ENCODE data around the gene CEP72. TPM values are rescaled to one million over a fixed set of nuclear protein-coding genes. Genes with fewer than 3 reads are reported as not detected.

Gene CEP72
- total RNA-seq, 1 experiment from 2014 or later = 33.2 TPM

GRCh38 chr5:595285-595875 is 16.8 kb upstream of the CEP72 start:
- TF ChIP-seq CTCF (IDR thresholded peaks at IDR 0.05) (no peak), SIN3A (IDR thresholded peaks at IDR 0.05; ENCODE audit: borderline replicate concordance, insufficient read depth, low read depth, low read length) (no peak), POLR2AphosphoS5 (IDR thresholded peaks at IDR 0.05; ENCODE audit: low read depth, low read length) (no peak), REST (IDR thresholded peaks at IDR 0.05; ENCODE audit: insufficient read depth in 1 of 2, low read depth in 2 of 2, low read length in 1 of 2) (no peak), TCF7L2 (IDR thresholded peaks at IDR 0.05; ENCODE audit: low read depth, low read length) (no peak)
- H3K4me1 ChIP-seq (ENCODE audit: control insufficient read depth, insufficient read depth, low read length) = no peaks in the 10 kb centered on the region
- intact Hi-C loops (cut with micrococcal nuclease; ENCODE audit: unreplicated experiment) = no loop called here
- peaks cover 24% of the 10 kb centered on the region for H3K27me3 ChIP-seq (ENCODE audit: control insufficient read depth, insufficient read depth, low read length)
- no peaks in the 10 kb centered on the region for H3K9me3 ChIP-seq (ENCODE audit: control insufficient read depth, insufficient read depth, low read depth, low read length)
- DNase-seq (ENCODE audit: low read depth, low spot score) = no peak
- H3K27ac ChIP-seq (ENCODE audit: low read length) = no peak overlapping the region
- H3K4me3 ChIP-seq (ENCODE audit: low read depth in 2 of 2, low read length in 2 of 2) = no peak overlapping the region
- ATAC-seq = no peak
- BruUV-seq (replicated peaks) = no TSS peak
- ChIA-PET CTCF (no interaction called here), POLR2A (no interaction called here)
- in situ Hi-C loops (cut with HindIII; ENCODE audit: low pct_unique_long_range_greater_than_20kb, low sequenced_read_pairs) = no loop called here
- H3K36me3 ChIP-seq (ENCODE audit: control insufficient read depth, insufficient read depth, low read length) = no peaks in the 10 kb centered on the region

- H3K36me3 ChIP-seq (ENCODE audit: control insufficient read depth, insufficient read depth, low read length) = no peaks in the 10 kb centered on the region
- peaks cover 18% of the 10 kb centered on the region for H3K27me3 ChIP-seq (ENCODE audit: control insufficient read depth, insufficient read depth, low read length)
- CTCF ChIA-PET = no interaction called here
- no peaks in the 10 kb centered on the region for H3K4me1 ChIP-seq (ENCODE audit: control insufficient read depth, insufficient read depth, low read length)
- intact Hi-C loops (cut with micrococcal nuclease; ENCODE audit: unreplicated experiment) = no loop called here
- H3K27ac ChIP-seq (ENCODE audit: low read length) = no peak overlapping the region
- ATAC-seq (no peak), DNase-seq (ENCODE audit: low read depth, low spot score) (no peak)
- BruUV-seq (replicated peaks) = no TSS peak
- no peaks in the 10 kb centered on the region for H3K9me3 ChIP-seq (ENCODE audit: control insufficient read depth, insufficient read depth, low read depth, low read length)
- POLR2A ChIA-PET = no interaction called here
- in situ Hi-C loops (cut with HindIII; ENCODE audit: low pct_unique_long_range_greater_than_20kb, low sequenced_read_pairs) = no loop called here
- TF ChIP-seq SIN3A (IDR thresholded peaks at IDR 0.05; ENCODE audit: borderline replicate concordance, insufficient read depth, low read depth, low read length) = no peak
- TF ChIP-seq CTCF (IDR thresholded peaks at IDR 0.05) = no peak
- TF ChIP-seq POLR2AphosphoS5 (IDR thresholded peaks at IDR 0.05; ENCODE audit: low read depth, low read length) = no peak
- no peak for TF ChIP-seq REST (IDR thresholded peaks at IDR 0.05; ENCODE audit: insufficient read depth in 1 of 2, low read depth in 2 of 2, low read length in 1 of 2)
- no peak for TF ChIP-seq TCF7L2 (IDR thresholded peaks at IDR 0.05; ENCODE audit: low read depth, low read length)
- H3K4me3 ChIP-seq (ENCODE audit: low read depth in 2 of 2, low read length in 2 of 2) = no peak overlapping the region
These were observed 14.1 kb upstream of the CEP72 start for GRCh38 chr5:597871-598563.
